H9 (cell line): ENCODE data around the gene FLT1. TPM values are rescaled to one million over a fixed set of nuclear protein-coding genes. Genes with fewer than 3 reads are reported as not detected.

Source experiments
- DNase-seq: peaks from one replicate; pipeline ENCODE4 v3.0.0-alpha.2; 2017
- H2AFZ ChIP-seq: one replicate; pipeline ENCODE4 v1.6.1; 2013; ENCODE audit warnings: mild to moderate bottlenecking, low read length, control low read depth, moderate library complexity
- H2AK5ac ChIP-seq: 2 replicates; pipeline ENCODE4 v1.6.1; 2013; ENCODE audit warnings: low read length, control low read depth, mixed read lengths; ENCODE audit not compliant: insufficient read length
- H2BK120ac ChIP-seq: one replicate; pipeline ENCODE4 v1.6.1; 2013; ENCODE audit warnings: low read depth, mild to moderate bottlenecking, low read length, control low read depth, inconsistent platforms; ENCODE audit not compliant: poor library complexity, severe bottlenecking
- H2BK12ac ChIP-seq: 2 replicates; pipeline ENCODE4 v1.6.1; 2013; ENCODE audit warnings: low read length, control low read depth, mixed read lengths, low read depth; ENCODE audit not compliant: insufficient read length
- H2BK15ac ChIP-seq: 2 replicates; pipeline ENCODE4 v1.6.1; 2013; ENCODE audit warnings: low read depth, low read length, control low read depth
- H2BK20ac ChIP-seq: one replicate; pipeline ENCODE4 v1.6.1; 2013; ENCODE audit warnings: low read depth, mild to moderate bottlenecking, low read length, control low read depth, inconsistent platforms; ENCODE audit not compliant: poor library complexity, severe bottlenecking
- H2BK5ac ChIP-seq: 2 replicates; pipeline ENCODE4 v1.6.1; 2013; ENCODE audit warnings: low read length, control low read depth, mixed read lengths; ENCODE audit not compliant: insufficient read length
- H3K14ac ChIP-seq: 2 replicates; pipeline ENCODE4 v1.6.1; 2013; ENCODE audit warnings: low read length, control low read depth; ENCODE audit not compliant: insufficient read depth
- H3K18ac ChIP-seq: 2 replicates; pipeline ENCODE4 v1.6.1; 2013; ENCODE audit warnings: low read depth, mild to moderate bottlenecking, mixed read lengths, low read length, control low read depth; ENCODE audit not compliant: insufficient read length
- H3K23ac ChIP-seq: 2 replicates; pipeline ENCODE4 v1.6.1; 2013; ENCODE audit warnings: low read length, control low read depth, mixed read lengths, low read depth; ENCODE audit not compliant: insufficient read length
- H3K23me2 ChIP-seq: 2 replicates; pipeline ENCODE4 v1.6.1; 2013; ENCODE audit warnings: low read depth, mild to moderate bottlenecking, mixed read lengths, low read length, control low read depth; ENCODE audit not compliant: insufficient read length, poor library complexity, severe bottlenecking
- H3K27ac ChIP-seq: 2 replicates; pipeline ENCODE4 v1.5.1; 2013; ENCODE audit warnings: low read length, control low read depth, mixed read lengths, low read depth; ENCODE audit not compliant: insufficient read length
- H3K27me3 ChIP-seq: 2 replicates; pipeline ENCODE4 v1.6.1; 2013; ENCODE audit warnings: low read length, control low read depth, inconsistent platforms; ENCODE audit not compliant: insufficient read depth
- H3K4ac ChIP-seq: 2 replicates; pipeline ENCODE4 v1.6.1; 2013; ENCODE audit warnings: low read depth, mild to moderate bottlenecking, control low read depth, inconsistent platforms, low read length, moderate library complexity
- H3K4me1 ChIP-seq: 2 replicates; pipeline ENCODE4 v1.6.1; 2013; ENCODE audit warnings: low read length, control low read depth, inconsistent platforms; ENCODE audit not compliant: insufficient read depth
- H3K4me2 ChIP-seq: 2 replicates; pipeline ENCODE4 v1.6.1; 2013; ENCODE audit warnings: low read length, control low read depth, mixed read lengths; ENCODE audit not compliant: insufficient read length, insufficient read depth
- H3K56ac ChIP-seq: 2 replicates; pipeline ENCODE4 v1.6.1; 2013; ENCODE audit warnings: low read depth, mild to moderate bottlenecking, mixed read lengths, low read length, control low read depth; ENCODE audit not compliant: insufficient read length
- H3K79me1 ChIP-seq: 2 replicates; pipeline ENCODE4 v1.6.1; 2013; ENCODE audit warnings: low read depth, mild to moderate bottlenecking, moderate library complexity, low read length, control low read depth, inconsistent platforms; ENCODE audit not compliant: insufficient read depth, poor library complexity, severe bottlenecking
- H3K79me2 ChIP-seq: 2 replicates; pipeline ENCODE4 v1.6.1; 2013; ENCODE audit warnings: low read length, control low read depth, inconsistent platforms; ENCODE audit not compliant: insufficient read depth
- H3K9ac ChIP-seq: 2 replicates; pipeline ENCODE4 v1.6.1; 2013; ENCODE audit warnings: low read length, control low read depth, mixed read lengths; ENCODE audit not compliant: insufficient read length; ENCODE audit errors: extremely low read depth
- H3K9me3 ChIP-seq: one replicate; pipeline ENCODE4 v1.6.1; 2013; ENCODE audit warnings: low read depth, low read length, inconsistent platforms; ENCODE audit not compliant: control insufficient read depth
- H3T11ph ChIP-seq: one replicate; pipeline ENCODE4 v1.6.1; 2013; ENCODE audit warnings: mild to moderate bottlenecking, low read length, control low read depth, inconsistent platforms
- H4K20me1 ChIP-seq: one replicate; pipeline ENCODE4 v1.6.1; 2013; ENCODE audit not compliant: control insufficient read depth, insufficient read length, insufficient read depth
- H4K5ac ChIP-seq: 2 replicates; pipeline ENCODE4 v1.6.1; 2013; ENCODE audit warnings: low read depth, mild to moderate bottlenecking, mixed read lengths, low read length, control low read depth; ENCODE audit not compliant: insufficient read length
- H4K8ac ChIP-seq: replicated peaks from 2 replicates; pipeline ENCODE4 v1.6.1; 2013; ENCODE audit warnings: low read length, control low read depth, mixed read lengths, low read depth; ENCODE audit not compliant: insufficient read length
- H4K91ac ChIP-seq: 2 replicates; pipeline ENCODE4 v1.6.1; 2013; ENCODE audit warnings: low read depth, mild to moderate bottlenecking, moderate library complexity, mixed read lengths, low read length, control low read depth; ENCODE audit not compliant: insufficient read length
- H3K27ac Mint-ChIP-seq, 3 experiments: 2 replicates in 2 of 3; 3 replicates in 1 of 3; pipeline ENCODE4 v1.8.0; 2020 to 2021; ENCODE audit warnings: mixed read lengths in 3 of 3, mild to moderate bottlenecking in 1 of 3, moderate library complexity in 1 of 3
- H3K27me3 Mint-ChIP-seq: 2 replicates; pipeline ENCODE4 v1.8.0; 2021; ENCODE audit warnings: low read depth, mild to moderate bottlenecking, moderate library complexity, mixed read lengths
- H3K36me3 Mint-ChIP-seq, 3 experiments: 2 replicates in 2 of 3; 3 replicates in 1 of 3; pipeline ENCODE4 v1.8.0; 2020 to 2021; ENCODE audit warnings: low read depth in 3 of 3, mixed read lengths in 3 of 3; ENCODE audit not compliant: insufficient read depth in 1 of 3
- H3K4me1 Mint-ChIP-seq, 2 experiments: 2 replicates each; pipeline ENCODE4 v1.8.0; 2020; ENCODE audit warnings: mixed read lengths in 2 of 2
- H3K4me3 Mint-ChIP-seq, 2 experiments: 2 replicates in 1 of 2; 3 replicates in 1 of 2; pipeline ENCODE4 v1.8.0; 2020 to 2021; ENCODE audit warnings: mild to moderate bottlenecking in 2 of 2, mixed read lengths in 2 of 2, moderate library complexity in 1 of 2
- H3K9me3 Mint-ChIP-seq, 2 experiments: 2 replicates in 1 of 2; 3 replicates in 1 of 2; pipeline ENCODE4 v1.8.0; 2020; ENCODE audit warnings: mild to moderate bottlenecking in 2 of 2, mixed read lengths in 2 of 2, moderate library complexity in 1 of 2
- CTCF ChIP-seq: fragments of 200-600 bp; sonication (generic); conservative IDR thresholded peaks from 3 replicates; pipeline ENCODE4 v1.8.0; 2021; ENCODE audit warnings: antibody characterized with exemption, mild to moderate bottlenecking
- WGBS: extraction: QIAGEN DNeasy Blood & Tissue Kit; methylation state at CpG from one replicate; pipeline ENCODE4 v1.1.7; 2013; ENCODE audit warnings: missing lambda C conversion rate, low lambda C conversion rate, mixed read lengths; ENCODE audit not compliant: insufficient read length; ENCODE audit errors: extremely low coverage; 5-methylcytosine and 5-hydroxymethylcytosine counted together
- total RNA-seq: library from RNA; stranded (reverse); gene quantifications from 2 replicates; pipeline ENCODE4 v1.2.1, GENCODE V29; 2021

FLT1 gene
- total RNA-seq, 1 experiment from 2014 or later, result 84.1 TPM

DNA sequence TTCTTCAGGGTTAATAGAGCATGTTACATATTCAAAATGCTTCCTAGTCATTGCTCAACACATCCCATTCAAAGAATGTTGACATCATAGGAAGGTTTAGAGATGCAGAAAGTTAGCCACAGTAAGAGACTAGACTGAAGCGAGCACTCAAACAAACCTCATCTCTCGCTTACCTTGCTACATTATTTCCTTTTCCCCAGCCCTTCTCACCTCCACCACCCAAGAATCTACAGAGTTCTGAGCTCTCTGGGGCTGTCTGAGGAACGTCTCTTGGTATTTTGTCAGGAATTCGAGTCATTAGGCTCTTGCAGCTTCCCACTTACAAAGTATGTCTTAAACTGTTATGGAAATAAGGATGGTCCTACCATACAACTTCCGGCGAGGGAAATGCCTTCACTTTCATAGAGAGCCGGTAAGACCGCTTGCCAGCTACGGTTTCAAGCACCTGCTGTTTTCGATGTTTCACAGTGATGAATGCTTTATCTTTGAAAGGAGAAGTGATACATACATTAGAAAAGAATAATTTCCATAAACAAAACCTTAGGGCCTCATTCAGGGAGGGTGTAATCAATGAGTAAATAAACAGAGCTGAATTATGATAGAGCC lies 65.1 kb downstream of the FLT1 start:
- Mint-ChIP-seq H3K4me3 (peak overlapping the region; percentile 9 to 43; a peak in 4 of 5 replicates), H3K4me1 (peaks cover 68 to 70% of the 10 kb centered on the region in 2 experiments), H3K36me3 (peaks cover 34 to 65% (median 59%) of the 10 kb centered on the region in 3 experiments), H3K9me3 (no peaks in the 10 kb centered on the region), H3K27ac (peak overlapping the region; percentile 73 to 99 (median 89)), H3K27me3 (no peaks in the 10 kb centered on the region)
- H4K91ac ChIP-seq, result no peak overlapping the region
- no peaks in the 10 kb centered on the region for H3K23me2 ChIP-seq
- H3K79me1 ChIP-seq, result no peaks in the 10 kb centered on the region
- H4K8ac ChIP-seq, result no peak overlapping the region
- H2BK20ac ChIP-seq, result no peak overlapping the region
- H3K4me1 ChIP-seq, result peaks cover 16% of the 10 kb centered on the region; the same call in 1 of the 2 replicates
- H2AFZ ChIP-seq, result no peak overlapping the region
- no peak overlapping the region for H2BK15ac ChIP-seq
- H2AK5ac ChIP-seq, result no peak overlapping the region
- peak overlapping the region; percentile 6 for H3K18ac ChIP-seq
- no peaks in the 10 kb centered on the region for H3K27me3 ChIP-seq
- H3K23ac ChIP-seq, result no peak overlapping the region
- no peak overlapping the region for H3K9ac ChIP-seq
- H3K27ac ChIP-seq, result peak overlapping the region; percentile 99
- no peaks in the 10 kb centered on the region for H3K79me2 ChIP-seq
- peak; percentile 87 for DNase-seq
- TF ChIP-seq CTCF, result no peak
- H3T11ph ChIP-seq, result no peak overlapping the region
- H3K9me3 ChIP-seq, result no peaks in the 10 kb centered on the region
- peak overlapping the region; percentile 49 for H4K5ac ChIP-seq
- H4K20me1 ChIP-seq, result no peaks in the 10 kb centered on the region
- peak overlapping the region; percentile 23 for H3K4me2 ChIP-seq
- H3K14ac ChIP-seq, result no peak overlapping the region
- H3K4ac ChIP-seq, result no peak overlapping the region
- no peak overlapping the region for H2BK120ac ChIP-seq
- no CpG with 5 or more reads among the region's 10 CpGs for WGBS
- no peak overlapping the region for H2BK12ac ChIP-seq
- H2BK5ac ChIP-seq, result peak overlapping the region; percentile 42
- no peak overlapping the region for H3K56ac ChIP-seq
